HEK293 (cell line): ENCODE measurements around the gene SMURF2.
A peak's percentile ranks its signal among the peaks of the same experiment; 100 is the strongest.

ENCODE experiments used
- CTCF ChIA-PET: fragments of 350-600 bp; formaldehyde crosslinking; extraction: SDS; loops from one replicate; lab custom pipeline; 2021; ENCODE audit warnings: antibody characterized with exemption; lab: Yijun Ruan, JAX
- POLR2A ChIA-PET: fragments of 300-600 bp; formaldehyde crosslinking; extraction: SDS; loops from one replicate; lab custom pipeline; 2020; ENCODE audit warnings: antibody characterized with exemption, inconsistent platforms; lab: Yijun Ruan, JAX
- H3K27ac ChIP-seq: fragments of 200-500 bp; sonication (Bioruptor generic); 2 replicates; pipeline ENCODE4 v1.5.1; 2014; ENCODE audit warnings: low read depth, low read length, control low read depth, inconsistent platforms; ENCODE audit errors: extremely low read depth
- H3K36me3 ChIP-seq, 2 experiments: fragments of 200-500 bp in 1 of 2; sonication (Bioruptor generic) in 1 of 2; 1 replicate in 1 of 2; 2 replicates in 1 of 2; pipeline ENCODE4 v1.5.1; 2014 to 2017; ENCODE audit warnings: inconsistent platforms in 2 of 2, low read length in 2 of 2; ENCODE audit not compliant: control insufficient read depth in 2 of 2, insufficient read depth in 1 of 2
- H3K4me1 ChIP-seq: fragments of 200-500 bp; sonication (Bioruptor generic); 2 replicates; pipeline ENCODE4 v1.5.1; 2014; ENCODE audit warnings: mild to moderate bottlenecking, low read length, inconsistent platforms; ENCODE audit not compliant: control insufficient read depth, insufficient read depth
- H3K4me3 ChIP-seq: 2 replicates; pipeline ENCODE4 v1.5.1; 2011; ENCODE audit warnings: low read depth, mild to moderate bottlenecking, control low read depth, low read length, moderate library complexity
- H3K9me3 ChIP-seq: fragments of 200-500 bp; sonication (Bioruptor generic); 2 replicates; pipeline ENCODE4 v1.5.1; 2014; ENCODE audit warnings: low read depth, low read length, inconsistent platforms; ENCODE audit not compliant: control insufficient read depth, insufficient read depth
- FEZF1 ChIP-seq: fragments of 450-650 bp; formaldehyde crosslinking; IDR thresholded peaks from 2 replicates; pipeline ENCODE4 v1.5.1; 2016; ENCODE audit warnings: missing biosample characterization, missing genetic modification characterization
- PRDM10 ChIP-seq: fragments of 450-650 bp; formaldehyde crosslinking; IDR thresholded peaks from 2 replicates; pipeline ENCODE4 v1.5.1; 2016; ENCODE audit warnings: missing biosample characterization, missing genetic modification characterization
- REPIN1 ChIP-seq: fragments of 450-650 bp; formaldehyde crosslinking; IDR thresholded peaks from 2 replicates; pipeline ENCODE4 v1.5.1; 2017; ENCODE audit warnings: missing biosample characterization, missing genetic modification characterization, low read depth
- SETDB1 ChIP-seq: IDR thresholded peaks from one replicate; pipeline ENCODE4 v1.6.1; 2017; ENCODE audit warnings: mild to moderate bottlenecking, low read length, moderate library complexity, mixed read lengths; ENCODE audit not compliant: insufficient read length
- ZBTB1 ChIP-seq: fragments of 450-650 bp; formaldehyde crosslinking; IDR thresholded peaks from 2 replicates; pipeline ENCODE4 v1.5.1; 2016; ENCODE audit warnings: missing biosample characterization, missing genetic modification characterization
- ZBTB17 ChIP-seq: fragments of 450-650 bp; formaldehyde crosslinking; IDR thresholded peaks from 2 replicates; pipeline ENCODE4 v1.5.1; 2016; ENCODE audit warnings: missing biosample characterization, missing genetic modification characterization
- ZBTB48 ChIP-seq: fragments of 450-650 bp; formaldehyde crosslinking; IDR thresholded peaks from 2 replicates; pipeline ENCODE4 v1.5.1; 2016; ENCODE audit warnings: missing biosample characterization, missing genetic modification characterization
- ZBTB6 ChIP-seq: fragments of 450-650 bp; formaldehyde crosslinking; IDR thresholded peaks from 2 replicates; pipeline ENCODE4 v1.5.1; 2017; ENCODE audit warnings: missing biosample characterization, missing genetic modification characterization
- ZFHX2 ChIP-seq: fragments of 450-650 bp; formaldehyde crosslinking; conservative IDR thresholded peaks from 2 replicates; pipeline ENCODE4 v1.5.1; 2016; ENCODE audit warnings: missing biosample characterization, missing genetic modification characterization
- ZFP41 ChIP-seq: fragments of 450-650 bp; formaldehyde crosslinking; IDR thresholded peaks from 2 replicates; pipeline ENCODE4 v1.5.1; 2016; ENCODE audit warnings: missing biosample characterization, missing genetic modification characterization, borderline replicate concordance
- ZNF19 ChIP-seq: fragments of 450-650 bp; formaldehyde crosslinking; IDR thresholded peaks from 2 replicates; pipeline ENCODE4; 2016; ENCODE audit warnings: missing biosample characterization, missing genetic modification characterization, low read depth
- ZNF211 ChIP-seq: fragments of 450-650 bp; formaldehyde crosslinking; IDR thresholded peaks from 2 replicates; pipeline ENCODE4 v1.5.1; 2016; ENCODE audit warnings: low read depth, missing biosample characterization, missing genetic modification characterization
- ZNF214 ChIP-seq: fragments of 450-650 bp; formaldehyde crosslinking; IDR thresholded peaks from 2 replicates; pipeline ENCODE4 v1.5.1; 2017; ENCODE audit warnings: missing biosample characterization, mild to moderate bottlenecking, missing genetic modification characterization, borderline replicate concordance
- ZNF266 ChIP-seq: fragments of 450-650 bp; formaldehyde crosslinking; IDR thresholded peaks from 2 replicates; pipeline ENCODE4 v1.5.1; 2016; ENCODE audit warnings: missing biosample characterization, missing genetic modification characterization, low read depth
- ZNF394 ChIP-seq: fragments of 450-650 bp; formaldehyde crosslinking; IDR thresholded peaks from 2 replicates; pipeline ENCODE4 v1.5.1; 2016; ENCODE audit warnings: missing biosample characterization, missing genetic modification characterization, mild to moderate bottlenecking, moderate library complexity, borderline replicate concordance
- ZNF530 ChIP-seq: fragments of 450-650 bp; formaldehyde crosslinking; IDR thresholded peaks from 2 replicates; pipeline ENCODE4 v1.5.1; 2016; ENCODE audit warnings: low read depth, missing biosample characterization, missing genetic modification characterization
- ZNF549 ChIP-seq: fragments of 450-650 bp; IDR thresholded peaks from 2 replicates; pipeline ENCODE4 v1.5.1; 2018; ENCODE audit warnings: missing biosample characterization, missing genetic modification characterization, mild to moderate bottlenecking, inconsistent platforms, moderate library complexity
- ZNF596 ChIP-seq: fragments of 450-650 bp; IDR thresholded peaks from 2 replicates; pipeline ENCODE4 v1.5.0; 2018; ENCODE audit warnings: missing biosample characterization, mild to moderate bottlenecking, missing genetic modification characterization, moderate library complexity
- ZNF600 ChIP-seq: fragments of 450-650 bp; formaldehyde crosslinking; IDR thresholded peaks from 2 replicates; pipeline ENCODE4 v1.5.1; 2016; ENCODE audit warnings: missing biosample characterization, missing genetic modification characterization
- ZNF645 ChIP-seq: fragments of 450-650 bp; formaldehyde crosslinking; IDR thresholded peaks from 2 replicates; pipeline ENCODE4; 2016; ENCODE audit warnings: missing biosample characterization, missing genetic modification characterization
- ZNF692 ChIP-seq: fragments of 450-650 bp; formaldehyde crosslinking; IDR thresholded peaks from 2 replicates; pipeline ENCODE4 v1.5.1; 2016; ENCODE audit warnings: missing biosample characterization, missing genetic modification characterization
- ZNF707 ChIP-seq: fragments of 450-650 bp; formaldehyde crosslinking; IDR thresholded peaks from 2 replicates; pipeline ENCODE4 v1.5.1; 2016; ENCODE audit warnings: missing biosample characterization, missing genetic modification characterization
- ZSCAN30 ChIP-seq: fragments of 450-650 bp; IDR thresholded peaks from 2 replicates; pipeline ENCODE4 v1.5.1; 2018; ENCODE audit warnings: missing biosample characterization, mild to moderate bottlenecking, missing genetic modification characterization, moderate library complexity
- TF ChIP-seq, protein P1 (sequence below): fragments of 450-650 bp; formaldehyde crosslinking; IDR thresholded peaks from 2 replicates; pipeline ENCODE4 v1.5.1; 2016; ENCODE audit warnings: missing biosample characterization, missing genetic modification characterization

The SMURF2 gene

DNA sequence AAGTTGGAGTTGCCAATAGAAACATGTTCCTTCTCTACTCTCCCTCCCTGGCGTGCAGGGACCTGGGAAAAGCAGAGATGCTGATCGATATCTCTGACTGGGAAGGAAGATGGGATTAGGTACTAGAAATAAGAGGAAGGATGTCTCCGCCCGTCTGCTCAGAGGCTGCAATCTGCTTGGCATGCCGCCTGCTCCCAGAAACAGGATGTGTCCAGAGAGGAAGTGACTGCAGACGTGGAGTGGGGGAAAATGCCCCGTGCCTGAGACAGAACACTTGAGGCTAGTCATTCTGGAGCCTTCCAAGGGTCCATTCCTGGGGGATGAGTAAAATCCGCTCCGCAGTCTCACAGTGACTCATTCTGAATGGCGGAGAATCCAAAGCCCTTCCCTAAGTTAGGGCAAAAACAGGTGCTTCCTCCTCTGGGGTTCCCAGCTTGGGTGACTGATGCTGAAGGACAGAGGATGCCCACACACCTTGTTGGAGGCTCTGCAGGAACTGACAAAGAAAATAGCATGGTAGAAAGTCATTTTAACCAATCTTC, 45.0 kb upstream of the SMURF2 start (continued):
- 0 out of 2 replicates have a peak, but pooled peaks have one; percentile 36 for TF ChIP-seq ZBTB6
- TF ChIP-seq ZNF266 (tag by site-specific recombination): no peak
- no peak for TF ChIP-seq ZSCAN30 (tag by site-specific recombination)
- TF ChIP-seq, protein P1, sequence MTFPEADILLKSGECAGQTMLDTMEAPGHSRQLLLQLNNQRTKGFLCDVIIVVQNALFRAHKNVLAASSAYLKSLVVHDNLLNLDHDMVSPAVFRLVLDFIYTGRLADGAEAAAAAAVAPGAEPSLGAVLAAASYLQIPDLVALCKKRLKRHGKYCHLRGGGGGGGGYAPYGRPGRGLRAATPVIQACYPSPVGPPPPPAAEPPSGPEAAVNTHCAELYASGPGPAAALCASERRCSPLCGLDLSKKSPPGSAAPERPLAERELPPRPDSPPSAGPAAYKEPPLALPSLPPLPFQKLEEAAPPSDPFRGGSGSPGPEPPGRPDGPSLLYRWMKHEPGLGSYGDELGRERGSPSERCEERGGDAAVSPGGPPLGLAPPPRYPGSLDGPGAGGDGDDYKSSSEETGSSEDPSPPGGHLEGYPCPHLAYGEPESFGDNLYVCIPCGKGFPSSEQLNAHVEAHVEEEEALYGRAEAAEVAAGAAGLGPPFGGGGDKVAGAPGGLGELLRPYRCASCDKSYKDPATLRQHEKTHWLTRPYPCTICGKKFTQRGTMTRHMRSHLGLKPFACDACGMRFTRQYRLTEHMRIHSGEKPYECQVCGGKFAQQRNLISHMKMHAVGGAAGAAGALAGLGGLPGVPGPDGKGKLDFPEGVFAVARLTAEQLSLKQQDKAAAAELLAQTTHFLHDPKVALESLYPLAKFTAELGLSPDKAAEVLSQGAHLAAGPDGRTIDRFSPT (tag by site-specific recombination): peak; percentile 27; the same call in 1 of the 2 replicates
- TF ChIP-seq ZNF707 (tag by site-specific recombination): no peak
- TF ChIP-seq PRDM10 (tag by site-specific recombination): 0 out of 2 replicates have a peak, but pooled peaks have one; percentile 31
- no peak for TF ChIP-seq ZNF692 (tag by site-specific recombination)
- peak; percentile 11 for TF ChIP-seq SETDB1
- TF ChIP-seq ZNF19 (tag by site-specific recombination): no peak

DNA sequence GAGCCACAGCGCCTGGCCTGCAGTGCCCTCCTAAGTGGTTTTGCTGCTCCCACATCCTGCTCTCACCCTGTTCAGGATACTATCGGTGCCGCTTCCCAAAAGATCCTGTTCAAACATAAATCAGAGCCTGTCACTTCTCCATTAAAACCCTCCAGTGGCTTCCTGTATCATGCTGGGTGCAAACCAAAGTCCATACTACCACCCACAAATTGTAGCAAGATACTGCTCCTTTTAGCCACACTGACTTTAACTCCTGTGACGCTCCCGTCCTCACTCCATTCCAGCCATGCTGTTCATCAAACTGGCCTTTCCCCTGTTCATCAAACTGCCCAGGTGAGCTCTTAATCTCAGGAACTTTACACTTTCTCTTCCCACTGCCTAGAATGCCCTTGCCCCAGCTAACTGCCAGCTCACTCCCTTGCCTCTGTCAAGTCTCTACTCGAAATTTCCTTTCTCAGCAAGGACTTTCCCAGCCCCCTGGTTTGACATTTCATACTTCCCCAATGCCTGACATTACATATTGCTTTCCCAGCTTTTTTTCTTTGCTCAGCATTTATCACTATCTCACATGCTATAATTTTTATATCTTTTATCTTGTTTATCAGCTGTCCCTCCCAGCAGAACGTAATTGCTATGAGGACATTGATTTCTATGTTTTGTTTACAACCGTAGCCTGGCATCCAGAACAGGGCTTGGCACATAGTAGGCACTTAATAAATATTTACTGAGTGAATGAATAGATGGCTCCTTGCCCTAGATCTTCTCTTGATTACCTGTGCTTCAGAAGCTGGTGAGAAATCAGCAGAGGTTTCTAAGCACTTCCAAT, 44.3 kb upstream of the SMURF2 start:
- H3K27ac ChIP-seq: no peak overlapping the region
- POLR2A ChIA-PET: no interaction called here
- CTCF ChIA-PET: interaction anchor here (0.6 to 0.7 kb wide), 2 partner anchors 35 to 855 kb away, joined by 3 to 5 read pairs; no protein-coding TSS in a partner anchor
- no peaks in the 10 kb centered on the region for H3K9me3 ChIP-seq
- peaks cover 10% of the 10 kb centered on the region for H3K4me1 ChIP-seq
- no peak overlapping the region for H3K4me3 ChIP-seq
- no peaks in the 10 kb centered on the region for H3K36me3 ChIP-seq
- TF ChIP-seq ZFHX2 (tag by site-specific recombination) (no peak), ZNF214 (tag by site-specific recombination) (no peak), REPIN1 (tag by site-specific recombination) (no peak), ZNF596 (no peak), ZBTB6 (no peak), ZNF211 (no peak), ZBTB17 (tag by site-specific recombination) (no peak), ZBTB48 (no peak), ZNF549 (no peak), ZNF645 (tag by site-specific recombination) (no peak), ZNF600 (tag by site-specific recombination) (no peak), ZFP41 (tag by site-specific recombination) (no peak), FEZF1 (tag by site-specific recombination) (no peak), ZNF530 (tag by site-specific recombination) (no peak), ZNF394 (tag by site-specific recombination) (no peak), ZBTB1 (tag by site-specific recombination) (no peak)
